Measurements from ENCODE around the gene TTC29. TPM values are rescaled to one million over a fixed set of nuclear protein-coding genes. Genes with fewer than 3 reads are reported as not detected.

Gene TTC29
- polyA plus RNA-seq (2013, experiment 1 of 2) = 0.03 TPM
- polyA plus RNA-seq (2013, experiment 2 of 2) = 0.10 TPM

- no peak within 1 kb of the TSS for H2BK5ac ChIP-seq (ENCODE audit: low read depth, low read length, poor library complexity, severe bottlenecking)
- H3K23ac ChIP-seq (ENCODE audit: low read length in 2 of 2) = no peak within 1 kb of the TSS
- DNase-seq = peak; percentile 90
- no peak within 1 kb of the TSS for H4K91ac ChIP-seq (ENCODE audit: low read length)
- H3K4me1 ChIP-seq (ENCODE audit: control insufficient read depth, insufficient read depth, low read depth, low read length) = peaks cover 3% of the 10 kb centered on the region
- no peak within 1 kb of the TSS for H3K27ac ChIP-seq (ENCODE audit: low read length, poor library complexity, severe bottlenecking)
- H2AFZ ChIP-seq (ENCODE audit: low read depth, low read length) = peak within 1 kb of the TSS; percentile 88
- no peak within 1 kb of the TSS for H2BK12ac ChIP-seq (ENCODE audit: low read length in 2 of 2)
- 3% methylated on average over 39 of the region's 39 CpGs for WGBS
- H3K27me3 ChIP-seq (ENCODE audit: control insufficient read depth in 1 of 2, insufficient read depth in 1 of 2, low read length in 2 of 2) = peaks cover 0 to 25% of the 10 kb centered on the region in 2 experiments
- H3K18ac ChIP-seq (ENCODE audit: low read depth in 1 of 2, low read length in 2 of 2) = no peak within 1 kb of the TSS
- H3K9ac ChIP-seq (ENCODE audit: low read length) = peak within 1 kb of the TSS; percentile 61
- H3K14ac ChIP-seq (ENCODE audit: low read length in 2 of 2) = peak within 1 kb of the TSS in 1 of 2 experiments; percentile 70
- H4K8ac ChIP-seq (ENCODE audit: low read length) = no peak within 1 kb of the TSS
- no peaks in the 10 kb centered on the region for H3K79me1 ChIP-seq (replicated peaks; ENCODE audit: low read length, poor library complexity, severe bottlenecking)
- peak within 1 kb of the TSS; percentile 78 to 85 for H3K4me3 ChIP-seq (ENCODE audit: insufficient read depth in 1 of 2, low read depth in 1 of 2, low read length in 2 of 2)
- no peaks in the 10 kb centered on the region for H3K9me3 ChIP-seq (ENCODE audit: control insufficient read depth, low read length)
- H3K36me3 ChIP-seq (ENCODE audit: control insufficient read depth in 1 of 2, insufficient read depth in 2 of 2, low read depth in 1 of 2, low read length in 2 of 2) = no peaks in the 10 kb centered on the region
- H2AK5ac ChIP-seq (ENCODE audit: low read length, severe bottlenecking) = no peak within 1 kb of the TSS
- no peak within 1 kb of the TSS for H2BK15ac ChIP-seq (ENCODE audit: low read depth, poor library complexity, severe bottlenecking)
- no peak within 1 kb of the TSS for H2BK120ac ChIP-seq (ENCODE audit: low read depth, low read length)
- no peak within 1 kb of the TSS for H3K4ac ChIP-seq (ENCODE audit: low read depth in 1 of 2, low read length in 2 of 2)
- peak within 1 kb of the TSS; percentile 99 for H3K4me2 ChIP-seq (ENCODE audit: low read length, poor library complexity, severe bottlenecking)
Measured at GRCh38 chr4:146945556-146946374, at the start of gene TTC29. Gene TTC29 (minus strand): TSS chr4:146945864. CDS start chr4:146939895, 5,969 bp downstream.

- Histone ChIP-seq H2BK15ac (ENCODE audit: low read depth, poor library complexity, severe bottlenecking) (no peak overlapping the region), H3K18ac (ENCODE audit: low read depth in 1 of 2, low read length in 2 of 2) (no peak overlapping the region), H3K4me2 (ENCODE audit: low read length, poor library complexity, severe bottlenecking) (no peak overlapping the region), H3K4me1 (ENCODE audit: control insufficient read depth, insufficient read depth, low read depth, low read length) (peaks cover 2% of the 10 kb centered on the region), H2BK120ac (ENCODE audit: low read depth, low read length) (no peak overlapping the region), H3K14ac (ENCODE audit: low read length in 2 of 2) (no peak overlapping the region), H2BK12ac (ENCODE audit: low read length in 2 of 2) (no peak overlapping the region), H3K9ac (ENCODE audit: low read length) (no peak overlapping the region), H2BK5ac (ENCODE audit: low read depth, low read length, poor library complexity, severe bottlenecking) (no peak overlapping the region), H3K9me3 (ENCODE audit: control insufficient read depth, low read length) (no peaks in the 10 kb centered on the region), H3K4me3 (ENCODE audit: insufficient read depth in 1 of 2, low read depth in 1 of 2, low read length in 2 of 2) (no peak overlapping the region), H2AFZ (ENCODE audit: low read depth, low read length) (no peak overlapping the region), H3K36me3 (ENCODE audit: control insufficient read depth in 1 of 2, insufficient read depth in 2 of 2, low read depth in 1 of 2, low read length in 2 of 2) (no peaks in the 10 kb centered on the region), H3K27me3 (ENCODE audit: control insufficient read depth in 1 of 2, insufficient read depth in 1 of 2, low read length in 2 of 2) (peaks cover 0 to 3% of the 10 kb centered on the region in 2 experiments), H3K4ac (ENCODE audit: low read depth in 1 of 2, low read length in 2 of 2) (no peak overlapping the region), H3K79me1 (replicated peaks; ENCODE audit: low read length, poor library complexity, severe bottlenecking) (no peaks in the 10 kb centered on the region), H2AK5ac (ENCODE audit: low read length, severe bottlenecking) (no peak overlapping the region), H4K91ac (ENCODE audit: low read length) (no peak overlapping the region), H3K23ac (ENCODE audit: low read length in 2 of 2) (no peak overlapping the region), H3K27ac (ENCODE audit: low read length, poor library complexity, severe bottlenecking) (no peak overlapping the region), H4K8ac (ENCODE audit: low read length) (no peak overlapping the region)
- WGBS = 17% methylated on average over 3 of the region's 4 CpGs
- peak; percentile 14 for DNase-seq
Measured at GRCh38 chr4:146981651-146982050, 36.0 kb upstream of the TTC29 start.

DNA sequence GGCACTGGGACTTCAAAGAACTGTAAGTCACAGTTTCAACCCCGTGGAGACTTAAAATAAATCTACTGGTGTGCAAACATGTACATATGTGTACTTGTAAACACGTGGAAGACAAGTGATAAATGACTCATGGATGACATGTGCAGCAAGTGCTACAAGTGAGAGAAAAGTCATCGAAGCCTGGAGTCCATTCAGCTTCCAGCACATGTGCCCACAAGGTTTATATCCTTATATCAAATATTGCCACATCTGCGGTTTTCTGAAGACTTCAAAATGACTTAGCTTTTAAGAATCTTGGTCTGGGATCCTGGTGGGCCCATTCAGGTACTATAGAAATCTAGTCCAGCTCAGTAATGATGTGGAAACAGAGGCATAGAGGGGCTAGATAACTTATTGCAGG lies 33.0 kb upstream of the TTC29 start:
- Histone ChIP-seq H2AK5ac (ENCODE audit: low read length, severe bottlenecking) (no peak overlapping the region), H3K36me3 (ENCODE audit: control insufficient read depth in 1 of 2, insufficient read depth in 2 of 2, low read depth in 1 of 2, low read length in 2 of 2) (no peaks in the 10 kb centered on the region), H3K14ac (ENCODE audit: low read length in 2 of 2) (no peak overlapping the region), H2BK15ac (ENCODE audit: low read depth, poor library complexity, severe bottlenecking) (no peak overlapping the region), H3K23ac (ENCODE audit: low read length in 2 of 2) (no peak overlapping the region), H2BK5ac (ENCODE audit: low read depth, low read length, poor library complexity, severe bottlenecking) (no peak overlapping the region), H2BK120ac (ENCODE audit: low read depth, low read length) (no peak overlapping the region), H3K4ac (ENCODE audit: low read depth in 1 of 2, low read length in 2 of 2) (no peak overlapping the region), H3K9ac (ENCODE audit: low read length) (no peak overlapping the region), H3K27ac (ENCODE audit: low read length, poor library complexity, severe bottlenecking) (no peak overlapping the region), H3K4me3 (ENCODE audit: insufficient read depth in 1 of 2, low read depth in 1 of 2, low read length in 2 of 2) (no peak overlapping the region), H3K79me1 (replicated peaks; ENCODE audit: low read length, poor library complexity, severe bottlenecking) (no peaks in the 10 kb centered on the region), H3K18ac (ENCODE audit: low read depth in 1 of 2, low read length in 2 of 2) (no peak overlapping the region), H3K4me1 (ENCODE audit: control insufficient read depth, insufficient read depth, low read depth, low read length) (peaks cover 2% of the 10 kb centered on the region), H4K91ac (ENCODE audit: low read length) (no peak overlapping the region), H3K9me3 (ENCODE audit: control insufficient read depth, low read length) (no peaks in the 10 kb centered on the region), H2AFZ (ENCODE audit: low read depth, low read length) (no peak overlapping the region), H2BK12ac (ENCODE audit: low read length in 2 of 2) (no peak overlapping the region), H4K8ac (ENCODE audit: low read length) (no peak overlapping the region), H3K27me3 (ENCODE audit: control insufficient read depth in 1 of 2, insufficient read depth in 1 of 2, low read length in 2 of 2) (no peaks in the 10 kb centered on the region), H3K4me2 (ENCODE audit: low read length, poor library complexity, severe bottlenecking) (no peak overlapping the region)
- WGBS = 68% methylated on average over 3 of the region's 4 CpGs
- no peak for DNase-seq

- no peak overlapping the region for H4K8ac ChIP-seq (ENCODE audit: low read length)
- peak overlapping the region; percentile 27 for H3K27ac ChIP-seq (ENCODE audit: low read length, poor library complexity, severe bottlenecking)
- no peak overlapping the region for H3K23ac ChIP-seq (ENCODE audit: low read length in 2 of 2)
- no peak overlapping the region for H3K18ac ChIP-seq (ENCODE audit: low read depth in 1 of 2, low read length in 2 of 2)
- 0% methylated on average over 1 of the region's 1 CpG for WGBS
- H2AFZ ChIP-seq (ENCODE audit: low read depth, low read length) = no peak overlapping the region
- no peak for DNase-seq
- no peak overlapping the region for H3K4ac ChIP-seq (ENCODE audit: low read depth in 1 of 2, low read length in 2 of 2)
- H2AK5ac ChIP-seq (ENCODE audit: low read length, severe bottlenecking) = no peak overlapping the region
- H3K9ac ChIP-seq (ENCODE audit: low read length) = no peak overlapping the region
- H2BK5ac ChIP-seq (ENCODE audit: low read depth, low read length, poor library complexity, severe bottlenecking) = no peak overlapping the region
- H2BK15ac ChIP-seq (ENCODE audit: low read depth, poor library complexity, severe bottlenecking) = no peak overlapping the region
- no peaks in the 10 kb centered on the region for H3K27me3 ChIP-seq (ENCODE audit: control insufficient read depth in 1 of 2, insufficient read depth in 1 of 2, low read length in 2 of 2)
- H3K79me1 ChIP-seq (replicated peaks; ENCODE audit: low read length, poor library complexity, severe bottlenecking) = no peaks in the 10 kb centered on the region
- no peak overlapping the region for H3K4me3 ChIP-seq (ENCODE audit: insufficient read depth in 1 of 2, low read depth in 1 of 2, low read length in 2 of 2)
- no peak overlapping the region for H4K91ac ChIP-seq (ENCODE audit: low read length)
- no peak overlapping the region for H2BK120ac ChIP-seq (ENCODE audit: low read depth, low read length)
- no peaks in the 10 kb centered on the region for H3K36me3 ChIP-seq (ENCODE audit: control insufficient read depth in 1 of 2, insufficient read depth in 2 of 2, low read depth in 1 of 2, low read length in 2 of 2)
- no peak overlapping the region for H2BK12ac ChIP-seq (ENCODE audit: low read length in 2 of 2)
- no peak overlapping the region for H3K4me2 ChIP-seq (ENCODE audit: low read length, poor library complexity, severe bottlenecking)
- H3K14ac ChIP-seq (ENCODE audit: low read length in 2 of 2) = no peak overlapping the region
- no peaks in the 10 kb centered on the region for H3K4me1 ChIP-seq (ENCODE audit: control insufficient read depth, insufficient read depth, low read depth, low read length)
- no peaks in the 10 kb centered on the region for H3K9me3 ChIP-seq (ENCODE audit: control insufficient read depth, low read length)
Measured at GRCh38 chr4:146976145-146976544, 30.5 kb upstream of the TTC29 start.

All from mesenchymal stem cell (in vitro differentiated cells and primary cell).